ENCODE measurements around the gene UNG.
A peak's percentile ranks its signal among the peaks of the same experiment; 100 is the strongest.

GRCh38 chr12:109098183-109098604, 797 bp downstream of the UNG start:
- TF ChIP-seq POLR2AphosphoS5 (IDR thresholded peaks at IDR 0.05) = peak; percentile 45 to 75 (median 67)
- TF ChIP-seq, protein P1, sequence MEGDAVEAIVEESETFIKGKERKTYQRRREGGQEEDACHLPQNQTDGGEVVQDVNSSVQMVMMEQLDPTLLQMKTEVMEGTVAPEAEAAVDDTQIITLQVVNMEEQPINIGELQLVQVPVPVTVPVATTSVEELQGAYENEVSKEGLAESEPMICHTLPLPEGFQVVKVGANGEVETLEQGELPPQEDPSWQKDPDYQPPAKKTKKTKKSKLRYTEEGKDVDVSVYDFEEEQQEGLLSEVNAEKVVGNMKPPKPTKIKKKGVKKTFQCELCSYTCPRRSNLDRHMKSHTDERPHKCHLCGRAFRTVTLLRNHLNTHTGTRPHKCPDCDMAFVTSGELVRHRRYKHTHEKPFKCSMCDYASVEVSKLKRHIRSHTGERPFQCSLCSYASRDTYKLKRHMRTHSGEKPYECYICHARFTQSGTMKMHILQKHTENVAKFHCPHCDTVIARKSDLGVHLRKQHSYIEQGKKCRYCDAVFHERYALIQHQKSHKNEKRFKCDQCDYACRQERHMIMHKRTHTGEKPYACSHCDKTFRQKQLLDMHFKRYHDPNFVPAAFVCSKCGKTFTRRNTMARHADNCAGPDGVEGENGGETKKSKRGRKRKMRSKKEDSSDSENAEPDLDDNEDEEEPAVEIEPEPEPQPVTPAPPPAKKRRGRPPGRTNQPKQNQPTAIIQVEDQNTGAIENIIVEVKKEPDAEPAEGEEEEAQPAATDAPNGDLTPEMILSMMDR (IDR thresholded peaks at IDR 0.05) = no peak
- TF ChIP-seq EP300 (IDR thresholded peaks at IDR 0.05; ENCODE audit: low read depth) = no peak
